Kidney epithelial cell (primary cell): Measurements from ENCODE around the gene CDKN2B-AS1. TPM values are rescaled to one million over a fixed set of nuclear protein-coding genes. Genes with fewer than 3 reads are reported as not detected.

Source experiments
- DNase-seq: peaks from one replicate; pipeline ENCODE4 v3.0.0-alpha.2; 2010; ENCODE audit warnings: low read depth
- H3K27me3 ChIP-seq: 2 replicates; pipeline ENCODE4 v1.6.0; 2011; ENCODE audit warnings: low read length; ENCODE audit not compliant: control insufficient read depth, insufficient read depth
- H3K36me3 ChIP-seq: 2 replicates; pipeline ENCODE4 v1.5.1; 2011; ENCODE audit warnings: low read length; ENCODE audit not compliant: control insufficient read depth, insufficient read depth
- H3K4me3 ChIP-seq: 2 replicates; pipeline ENCODE4 v1.5.1; 2011; ENCODE audit warnings: low read depth, mild to moderate bottlenecking, control low read depth, low read length
- CTCF ChIP-seq: IDR thresholded peaks from 2 replicates; pipeline ENCODE4 v1.5.1; 2011; ENCODE audit warnings: mild to moderate bottlenecking, moderate library complexity, low read length, control low read depth, inconsistent platforms; ENCODE audit not compliant: insufficient read depth, poor library complexity, severe bottlenecking
- total RNA-seq: library from RNA; depleted of rRNA; stranded (reverse); fragments of >200 nt; gene quantifications from 2 replicates; pipeline ENCODE4 v1.2.3, GENCODE V29; 2015

CDKN2B-AS1 gene
- total RNA-seq, 1 donor from 2014 or later, result 0.04 TPM

GRCh38 chr9:22046243-22046885 lies 51.8 kb downstream of the CDKN2B-AS1 start:
- Histone ChIP-seq H3K4me3 (no peak overlapping the region), H3K36me3 (no peaks in the 10 kb centered on the region), H3K27me3 (no peaks in the 10 kb centered on the region)
- DNase-seq, result no peak
- TF ChIP-seq CTCF, result no peak

DNA sequence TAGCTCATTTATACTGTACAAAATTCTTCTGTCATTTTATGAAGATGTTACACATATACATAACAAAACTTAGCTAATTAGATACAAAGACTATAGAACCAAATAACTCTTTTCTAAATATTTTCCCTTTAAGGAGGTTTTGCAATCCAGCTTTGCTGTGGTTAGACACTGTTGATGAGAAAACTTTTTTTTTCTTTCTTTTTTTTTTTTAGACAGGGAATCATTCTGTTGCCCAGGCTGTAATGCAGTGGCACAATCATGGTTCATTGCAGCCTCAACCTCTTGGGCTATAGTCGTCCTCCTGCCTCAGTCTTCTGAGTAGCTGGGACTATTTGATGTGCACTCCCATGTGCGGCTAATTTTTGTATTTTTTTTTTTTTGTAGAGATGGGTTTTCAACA lies 53.0 kb downstream of the CDKN2B-AS1 start:
- Histone ChIP-seq H3K36me3 (no peaks in the 10 kb centered on the region), H3K27me3 (no peaks in the 10 kb centered on the region), H3K4me3 (no peak overlapping the region)
- no peak for DNase-seq
- no peak for TF ChIP-seq CTCF

GRCh38 chr9:22049411-22049810 lies 54.8 kb downstream of the CDKN2B-AS1 start:
- no peak for DNase-seq
- H3K36me3 ChIP-seq, result no peaks in the 10 kb centered on the region
- H3K27me3 ChIP-seq, result no peaks in the 10 kb centered on the region
- TF ChIP-seq CTCF, result no peak
- no peak overlapping the region for H3K4me3 ChIP-seq

DNA sequence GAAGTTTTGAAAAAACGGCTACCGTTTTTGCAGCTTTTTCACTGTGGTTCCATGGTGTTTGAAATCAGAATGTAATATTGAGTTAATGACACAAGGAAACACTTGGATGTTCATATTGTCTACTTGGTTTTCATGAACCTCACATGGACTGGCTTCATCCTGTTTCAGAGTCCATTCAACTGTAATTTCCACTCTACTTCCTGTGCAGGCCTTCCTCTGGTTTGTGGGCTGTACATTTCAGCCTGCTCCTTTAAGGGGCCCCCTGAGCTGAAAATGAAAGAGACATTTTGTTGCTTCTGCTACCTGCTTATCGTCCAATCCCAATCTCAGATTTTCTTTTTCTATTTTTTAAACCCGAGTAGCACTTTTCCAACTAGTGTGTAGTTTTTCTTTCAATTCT lies 56.3 kb downstream of the CDKN2B-AS1 start:
- no peak overlapping the region for H3K4me3 ChIP-seq
- no peak for TF ChIP-seq CTCF
- no peak for DNase-seq
- no peaks in the 10 kb centered on the region for H3K27me3 ChIP-seq
- no peaks in the 10 kb centered on the region for H3K36me3 ChIP-seq

DNA sequence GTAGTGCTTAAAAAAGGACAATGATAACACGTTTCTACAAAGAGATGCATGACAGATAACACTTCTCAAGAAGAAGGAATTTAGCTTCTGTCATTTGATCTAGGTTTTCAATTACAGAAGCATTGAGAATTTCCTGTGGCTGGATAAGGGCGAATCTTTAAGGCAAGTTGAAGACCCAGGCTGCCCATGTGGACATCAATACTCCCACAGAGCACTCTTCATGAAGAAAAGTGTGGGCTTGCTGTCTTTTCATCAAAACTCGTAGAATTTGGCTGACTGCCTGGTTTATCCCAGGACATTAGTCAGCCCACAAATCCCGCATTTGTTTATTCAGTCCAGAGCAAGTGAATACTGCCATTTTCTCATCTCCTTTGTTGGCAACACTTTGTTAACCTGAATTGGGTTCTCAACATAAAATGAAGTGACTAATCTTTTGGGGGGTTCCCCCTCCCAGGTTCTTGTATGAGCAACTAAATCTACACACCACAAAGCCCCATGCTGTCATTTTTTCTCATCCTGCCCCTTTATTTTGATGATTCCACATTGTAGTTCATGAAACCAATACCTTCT lies 57.9 kb downstream of the CDKN2B-AS1 start:
- peak; percentile 99 for DNase-seq
- H3K36me3 ChIP-seq, result no peaks in the 10 kb centered on the region
- no peak overlapping the region for H3K4me3 ChIP-seq
- H3K27me3 ChIP-seq, result no peaks in the 10 kb centered on the region
- no peak for TF ChIP-seq CTCF

DNA sequence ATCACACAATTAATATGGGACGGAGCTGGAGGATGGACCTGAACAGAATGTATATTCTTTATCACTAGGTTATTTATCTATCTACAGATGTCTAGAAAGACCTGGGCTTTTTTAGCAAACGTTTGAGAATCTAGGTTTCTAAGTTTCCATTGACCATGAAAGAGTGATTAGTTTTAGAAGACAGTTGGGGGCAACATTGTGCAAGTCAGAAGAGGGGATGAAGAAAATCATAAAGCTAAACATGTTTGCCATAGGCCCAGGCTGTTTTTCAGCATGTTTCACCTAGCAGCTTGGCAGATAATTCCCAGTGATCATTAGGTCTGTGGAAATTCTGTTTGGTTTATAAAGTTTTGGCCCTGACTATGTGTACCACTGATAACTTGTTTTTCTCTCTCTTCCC lies 58.6 kb downstream of the CDKN2B-AS1 start:
- no peaks in the 10 kb centered on the region for H3K36me3 ChIP-seq
- TF ChIP-seq CTCF, result no peak
- DNase-seq, result no peak
- H3K27me3 ChIP-seq, result no peaks in the 10 kb centered on the region
- H3K4me3 ChIP-seq, result no peak overlapping the region
